Activated T-helper 1 cell treated with anti-CD3 and anti-CD28 coated beads, Interleukin-2, amount 50 U/mL, for 16 hours (primary cell): ENCODE results near the gene UNC13B.
"Not testable (repeated sequence)": the region's sequence is repeated elsewhere in the genome, so short reads cannot be mapped to it uniquely, and the experiment has no call there.

Source experiments
- DNase-seq, 2 donors: peaks; one replicate each; pipeline ENCODE4 v3.0.0-alpha.2; 2020; ENCODE audit warnings: low read depth in 1 of 2, low spot score in 1 of 2

The UNC13B gene

DNA sequence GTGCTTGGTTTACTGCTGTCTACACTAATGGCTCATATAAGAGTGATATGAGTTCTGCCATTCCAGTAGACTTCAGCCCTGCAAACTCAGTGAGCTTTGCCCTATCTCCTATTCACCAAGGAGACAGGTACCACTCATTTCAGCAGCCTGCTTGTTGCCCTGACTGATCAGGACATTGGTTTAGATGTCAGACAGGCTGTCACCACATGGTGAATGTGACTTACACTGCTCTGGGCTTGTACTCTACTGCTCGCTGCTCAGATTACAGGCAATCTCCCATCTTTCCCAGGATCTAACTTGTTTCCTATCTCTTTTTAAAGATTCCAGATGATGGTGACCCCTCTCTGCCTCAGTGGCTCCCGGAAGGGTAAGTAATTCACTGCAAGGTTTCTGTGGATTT, 204.8 kb downstream of the UNC13B start:
- DNase-seq: no peak

- no peak for DNase-seq
Measured at GRCh38 chr9:35367451-35367850, 205.6 kb downstream of the UNC13B start.

- no peak for DNase-seq
Measured at GRCh38 chr9:35370241-35370640, 208.4 kb downstream of the UNC13B start.

- no peak for DNase-seq
Measured at GRCh38 chr9:35374436-35374835, 212.6 kb downstream of the UNC13B start.

- no peak for DNase-seq
Measured at GRCh38 chr9:35374910-35375309, 213.1 kb downstream of the UNC13B start.

DNA sequence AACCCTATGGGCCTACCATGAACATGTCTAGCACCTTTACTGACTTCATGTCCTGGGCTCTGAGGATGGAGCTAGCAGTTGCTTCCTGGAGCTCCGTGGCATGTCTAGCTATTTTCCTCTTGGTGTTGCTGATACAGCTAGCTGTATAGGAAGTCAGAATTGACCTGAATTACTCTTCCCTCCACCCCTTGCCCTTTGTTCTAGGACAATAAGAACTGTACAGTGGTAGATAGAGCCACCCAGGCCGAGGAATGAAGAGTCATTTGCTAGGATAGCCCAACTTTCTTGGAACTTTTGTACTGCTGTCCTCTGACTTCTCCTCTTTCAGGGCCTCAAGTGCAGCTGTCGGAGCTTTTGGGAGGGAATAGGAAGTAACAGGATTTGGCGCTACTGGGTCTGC, 218.2 kb downstream of the UNC13B start:
- no peak for DNase-seq

DNA sequence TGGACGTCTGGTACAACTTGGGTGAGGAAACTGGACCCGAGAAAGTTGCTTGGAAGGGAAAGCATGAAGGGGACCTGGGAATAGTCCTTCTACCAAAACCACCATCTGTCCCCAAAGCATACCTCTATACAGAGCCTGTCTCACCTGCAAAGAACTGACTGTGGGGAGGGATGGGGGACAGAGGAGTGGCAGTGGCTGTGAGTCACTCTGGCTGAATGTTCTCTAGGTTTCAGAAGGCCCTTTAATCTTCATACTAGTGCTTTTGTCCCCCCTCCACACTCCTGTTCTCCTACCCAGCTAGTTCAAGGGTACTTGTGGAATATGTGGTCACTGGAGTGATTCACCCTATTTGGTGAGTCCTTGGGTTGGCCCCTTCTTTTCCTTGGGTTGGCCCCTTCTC, 218.8 kb downstream of the UNC13B start:
- DNase-seq: no peak

GRCh38 chr9:35385042-35385441, 223.2 kb downstream of the UNC13B start:
- DNase-seq: no peak

- DNase-seq: no peak
Measured at GRCh38 chr9:35395076-35395705, 233.4 kb downstream of the UNC13B start.

GRCh38 chr9:35395706-35396101, 233.9 kb downstream of the UNC13B start:
- DNase-seq: no peak

DNA sequence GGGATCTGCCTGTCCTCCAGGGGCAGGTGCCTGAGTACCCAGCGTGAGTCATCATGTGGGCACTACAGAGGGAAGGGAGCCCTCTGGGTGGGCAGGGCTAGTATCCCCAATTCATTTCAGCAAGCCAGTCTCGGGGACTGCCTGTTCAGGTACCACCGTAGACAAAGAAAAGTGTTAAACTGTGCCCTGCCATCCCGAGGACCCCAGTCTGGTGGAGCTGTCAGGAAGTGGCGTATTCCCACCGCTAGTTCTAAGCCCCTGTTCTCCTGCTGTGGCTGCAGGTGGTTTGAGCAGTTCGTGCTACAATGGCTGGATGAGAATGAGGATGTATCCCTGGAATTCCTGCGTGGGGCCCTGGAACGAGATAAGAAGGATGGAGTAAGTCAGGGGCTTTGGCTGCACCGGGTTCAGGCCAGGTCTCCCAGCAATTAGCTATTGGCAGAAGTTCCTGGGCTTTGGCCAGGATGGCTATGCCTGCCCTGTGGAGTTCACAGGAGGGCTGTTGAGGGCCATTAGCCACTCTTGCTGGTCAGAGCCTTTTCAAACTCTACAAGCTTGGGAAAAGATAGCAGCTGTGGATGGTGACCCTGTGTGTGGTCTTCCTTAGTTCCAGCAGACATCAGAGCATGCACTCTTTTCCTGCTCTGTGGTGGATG, 234.9 kb downstream of the UNC13B start:
- DNase-seq: no peak

- no peak for DNase-seq
Measured at GRCh38 chr9:35397216-35397698, 235.4 kb downstream of the UNC13B start.

GRCh38 chr9:35397923-35398322, 236.1 kb downstream of the UNC13B start:
- no peak for DNase-seq

- DNase-seq: no peak
Measured at GRCh38 chr9:35398651-35399335, 237.0 kb downstream of the UNC13B start.

GRCh38 chr9:35404865-35405264, 243.1 kb downstream of the UNC13B start:
- no peak for DNase-seq

DNA sequence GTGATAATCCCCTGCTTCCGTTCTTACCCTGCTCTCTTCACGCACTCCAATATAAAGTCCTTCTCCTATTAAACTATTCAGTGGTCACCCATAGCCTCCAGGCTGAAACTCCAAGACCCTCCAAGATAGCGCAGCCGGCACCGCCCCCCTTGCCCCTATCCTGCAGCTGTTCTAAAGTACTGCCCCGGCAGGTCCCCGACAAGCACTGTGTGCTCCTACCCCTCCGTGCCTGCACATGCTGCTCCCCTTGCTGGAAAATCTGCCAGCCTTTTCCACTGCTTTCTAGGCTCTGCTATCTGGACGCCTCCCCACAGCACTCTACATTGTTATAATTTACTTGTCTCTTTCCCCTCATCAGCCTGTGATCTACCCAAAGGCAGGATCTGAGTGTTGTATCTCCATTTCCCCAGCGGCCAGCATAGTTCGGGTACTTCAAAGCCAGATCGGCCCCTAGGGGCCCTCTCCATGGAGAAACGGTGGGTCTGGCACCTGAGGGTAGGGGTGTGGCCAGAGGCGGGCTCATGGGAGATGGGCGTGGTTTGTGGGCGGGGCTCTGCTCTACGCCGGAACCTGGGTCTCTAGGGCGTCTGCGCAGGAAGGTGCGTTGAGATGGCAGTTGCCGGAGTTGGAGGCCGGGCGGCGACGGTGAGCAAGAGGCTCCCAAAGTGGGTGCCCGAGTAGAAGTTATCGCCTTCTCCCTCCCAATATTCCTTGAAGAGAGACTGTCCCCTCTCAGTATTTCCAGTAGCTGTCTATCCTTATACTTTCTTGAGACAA, 244.6 kb downstream of the UNC13B start:
- DNase-seq: no peak

DNA sequence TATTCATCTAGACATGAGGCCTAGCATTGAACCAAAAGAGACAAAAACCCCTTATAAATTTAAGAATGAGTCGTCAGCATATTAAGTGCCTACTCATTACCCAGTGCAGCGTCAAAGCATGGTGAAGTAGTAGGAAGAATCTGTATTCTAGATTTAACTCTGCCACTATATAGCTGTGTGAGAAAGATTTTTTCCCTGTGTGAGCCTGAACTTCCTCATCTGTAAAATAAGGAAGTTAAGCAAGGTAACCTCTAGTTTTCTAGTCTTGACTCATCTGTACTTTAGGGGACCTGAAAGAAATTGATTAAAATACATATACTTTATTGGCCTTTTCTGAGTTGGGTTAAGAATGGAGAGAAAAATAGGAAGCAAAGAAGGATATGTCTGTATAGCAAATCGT, 246.0 kb downstream of the UNC13B start:
- no peak for DNase-seq

DNA sequence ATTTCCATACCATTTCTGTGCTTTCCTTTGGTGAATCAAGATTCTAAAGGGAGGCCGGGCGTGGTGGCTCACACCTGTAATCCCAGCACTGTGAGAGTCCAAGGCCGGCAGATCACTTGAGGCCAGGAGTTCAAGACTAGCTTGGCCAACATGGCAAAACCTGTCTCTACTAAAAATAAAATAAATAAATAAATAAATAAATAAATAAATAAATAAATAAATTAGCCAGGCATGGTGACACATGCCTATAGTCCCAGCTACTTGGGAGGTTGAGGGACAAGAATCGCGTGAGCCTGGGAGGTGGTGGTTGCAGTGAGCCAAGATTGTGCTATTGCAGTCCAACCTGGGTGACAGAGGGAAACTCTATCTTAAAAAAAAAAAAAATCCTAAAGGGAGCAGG, 247.6 kb downstream of the UNC13B start:
- not testable (repeated sequence) for DNase-seq

GRCh38 chr9:35414889-35415288, 253.1 kb downstream of the UNC13B start:
- no peak for DNase-seq

DNA sequence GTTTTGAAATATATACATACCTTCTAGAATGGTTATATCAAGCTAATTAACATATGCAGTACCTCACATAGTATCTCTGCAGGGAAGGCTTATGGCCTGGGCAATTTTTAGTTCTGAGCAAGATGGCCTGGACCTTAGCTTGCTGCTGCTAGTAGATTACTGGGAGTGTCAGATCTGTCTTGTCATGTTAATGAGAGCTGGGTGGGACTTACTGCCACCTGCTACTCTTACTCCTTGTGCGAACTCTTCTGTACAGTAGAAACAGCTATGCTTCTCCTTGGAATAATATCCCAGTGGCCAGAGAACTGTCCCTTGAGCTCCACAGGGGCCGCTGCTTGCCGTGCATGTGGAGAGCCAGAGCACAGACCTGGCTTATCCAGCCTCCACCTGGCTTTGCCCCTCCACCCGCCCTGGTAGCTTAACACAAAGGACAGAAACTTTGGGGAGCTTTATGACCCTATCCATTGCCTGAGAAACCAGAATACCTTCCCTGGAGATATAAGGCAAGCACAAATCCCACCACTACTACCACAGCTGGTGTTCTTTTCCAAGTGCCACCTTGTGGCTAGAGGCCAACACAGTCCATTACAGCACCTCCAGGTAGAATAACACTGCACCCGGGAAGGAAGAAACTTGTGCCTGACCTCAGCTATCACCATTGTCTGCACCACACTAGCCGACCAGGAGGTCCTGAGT, 253.7 kb downstream of the UNC13B start:
- no peak for DNase-seq

GRCh38 chr9:35416098-35416427, 254.3 kb downstream of the UNC13B start:
- DNase-seq: no peak
